Gastrocnemius medialis (tissue), 4 donors: Measurements from ENCODE around the gene ST6GALNAC3. TPM values are rescaled to one million over a fixed set of nuclear protein-coding genes. Genes with fewer than 3 reads are reported as not detected.

Experiments used
- ATAC-seq, 2 donors: fragments of 150-250 bp; one replicate each; pipeline ENCODE4 v1.9.1; 2016
- DNase-seq, 2 donors: peaks; one replicate each; pipeline ENCODE4 v3.0.0-alpha.2; 2019
- H3K27ac ChIP-seq, 4 donors: fragments of 200-600 bp; sonication (generic); 1 replicate in 1 of 4; 2 replicates in 3 of 4; pipeline ENCODE4 v1.5.1; 2016 to 2018; ENCODE audit warnings: mild to moderate bottlenecking in 2 of 4, moderate library complexity in 1 of 4
- H3K27me3 ChIP-seq, 3 donors: fragments of 200-600 bp; sonication (generic) in 2 of 3; 1 replicate in 1 of 3; 2 replicates in 2 of 3; pipeline versions ENCODE4 v1.5.1 to v1.6.0; 2016 to 2019; ENCODE audit warnings: mild to moderate bottlenecking in 1 of 3, moderate library complexity in 1 of 3
- H3K36me3 ChIP-seq, 2 donors: fragments of 200-600 bp; sonication (generic) in 1 of 2; one replicate each; pipeline ENCODE4 v1.5.1; 2017 to 2018
- H3K4me1 ChIP-seq, 2 donors: fragments of 200-600 bp; sonication (generic) in 1 of 2; one replicate each; pipeline ENCODE4 v1.5.1; 2016 to 2017; ENCODE audit warnings: mild to moderate bottlenecking in 2 of 2
- H3K4me3 ChIP-seq, 4 donors: fragments of 200-600 bp; sonication (generic) in 3 of 4; 1 replicate in 1 of 4; 2 replicates in 3 of 4; pipeline ENCODE4 v1.5.1; 2016 to 2019; ENCODE audit warnings: mild to moderate bottlenecking in 2 of 4
- H3K9me3 ChIP-seq, 3 donors: fragments of 200-600 bp; sonication (generic) in 2 of 3; 1 replicate in 1 of 3; 2 replicates in 2 of 3; pipeline ENCODE4 v1.5.1; 2016 to 2019
- POLR2A ChIP-seq, 2 donors: fragments of 450-650 bp; IDR thresholded peaks; one replicate each; pipeline ENCODE4 v1.6.1; 2017; ENCODE audit warnings: antibody characterized with exemption in 2 of 2, mild to moderate bottlenecking in 2 of 2, moderate library complexity in 2 of 2
- in situ Hi-C, 4 donors: fragments of 200-750 bp; cut with MboI; loops; one replicate each; pipeline versions ENCODE4 v1.15.0 to v1.8.0; 2017; ENCODE audit warnings: low sequenced_read_pairs in 4 of 4
- intact Hi-C: fragments of 100-400 bp; cut with DNase I; formaldehyde crosslinking; loops from one replicate; pipeline ENCODE4 v1.15.1; 2023; ENCODE audit warnings: low total_unique reads
- total RNA-seq, 4 donors: library from RNA; depleted of rRNA; stranded (reverse); fragments of >200 nt; gene quantifications; one replicate each; pipeline versions ENCODE4 v1.1.0 to v1.2.3, GENCODE V29; 2016
- TF ChIP-seq, protein P1 (sequence below), 5 experiments: fragments of 450-650 bp in 3 of 5; fragments of 200-600 bp in 2 of 5; sonication (generic) in 2 of 5; IDR thresholded peaks in 4 of 5; conservative IDR thresholded peaks in 1 of 5; 1 replicate in 4 of 5; 2 replicates in 1 of 5; pipeline ENCODE4 v1.5.1; 2016 to 2019; ENCODE audit warnings: antibody characterized with exemption in 5 of 5, mild to moderate bottlenecking in 3 of 5, moderate library complexity in 3 of 5

The ST6GALNAC3 gene
- total RNA-seq, 4 donors from 2014 or later, result 1.7 to 3.9 (median 2.8) TPM

DNA sequence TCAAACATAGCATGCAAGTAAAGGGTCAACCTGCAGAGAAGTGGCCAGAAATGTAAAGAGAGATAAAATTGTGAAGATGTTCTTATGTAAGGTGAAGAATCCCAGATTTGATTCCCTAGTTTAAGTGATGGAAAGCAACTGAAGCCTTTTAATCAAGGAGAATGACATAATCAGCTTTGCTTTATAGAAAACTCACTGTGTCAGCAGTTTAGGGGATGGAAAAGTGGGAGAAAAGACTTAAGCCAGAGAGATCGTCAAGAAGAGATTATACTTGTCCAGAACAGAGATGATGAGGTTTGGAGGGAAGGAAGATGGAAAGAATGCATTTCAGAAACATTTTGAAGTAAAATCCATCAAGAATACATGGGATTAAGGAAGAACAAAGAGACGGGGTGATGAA lies 517.4 kb downstream of the ST6GALNAC3 start:
- TF ChIP-seq POLR2A (IDR thresholded peaks at IDR 0.05), result no peak
- TF ChIP-seq, protein P1, sequence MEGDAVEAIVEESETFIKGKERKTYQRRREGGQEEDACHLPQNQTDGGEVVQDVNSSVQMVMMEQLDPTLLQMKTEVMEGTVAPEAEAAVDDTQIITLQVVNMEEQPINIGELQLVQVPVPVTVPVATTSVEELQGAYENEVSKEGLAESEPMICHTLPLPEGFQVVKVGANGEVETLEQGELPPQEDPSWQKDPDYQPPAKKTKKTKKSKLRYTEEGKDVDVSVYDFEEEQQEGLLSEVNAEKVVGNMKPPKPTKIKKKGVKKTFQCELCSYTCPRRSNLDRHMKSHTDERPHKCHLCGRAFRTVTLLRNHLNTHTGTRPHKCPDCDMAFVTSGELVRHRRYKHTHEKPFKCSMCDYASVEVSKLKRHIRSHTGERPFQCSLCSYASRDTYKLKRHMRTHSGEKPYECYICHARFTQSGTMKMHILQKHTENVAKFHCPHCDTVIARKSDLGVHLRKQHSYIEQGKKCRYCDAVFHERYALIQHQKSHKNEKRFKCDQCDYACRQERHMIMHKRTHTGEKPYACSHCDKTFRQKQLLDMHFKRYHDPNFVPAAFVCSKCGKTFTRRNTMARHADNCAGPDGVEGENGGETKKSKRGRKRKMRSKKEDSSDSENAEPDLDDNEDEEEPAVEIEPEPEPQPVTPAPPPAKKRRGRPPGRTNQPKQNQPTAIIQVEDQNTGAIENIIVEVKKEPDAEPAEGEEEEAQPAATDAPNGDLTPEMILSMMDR (IDR thresholded peaks at IDR 0.05 in 4 of 5, conservative IDR thresholded peaks at IDR 0.05 in 1 of 5), result no peak
- H3K36me3 ChIP-seq, result no peaks in the 10 kb centered on the region
- intact Hi-C loops, result no loop called here
- no peak overlapping the region for H3K27ac ChIP-seq
- no peaks in the 10 kb centered on the region for H3K9me3 ChIP-seq
- no peak for ATAC-seq
- no peak for DNase-seq
- in situ Hi-C loops, result no loop called here
- no peak overlapping the region for H3K4me3 ChIP-seq
- H3K4me1 ChIP-seq, result no peaks in the 10 kb centered on the region
- H3K27me3 ChIP-seq, result no peaks in the 10 kb centered on the region

DNA sequence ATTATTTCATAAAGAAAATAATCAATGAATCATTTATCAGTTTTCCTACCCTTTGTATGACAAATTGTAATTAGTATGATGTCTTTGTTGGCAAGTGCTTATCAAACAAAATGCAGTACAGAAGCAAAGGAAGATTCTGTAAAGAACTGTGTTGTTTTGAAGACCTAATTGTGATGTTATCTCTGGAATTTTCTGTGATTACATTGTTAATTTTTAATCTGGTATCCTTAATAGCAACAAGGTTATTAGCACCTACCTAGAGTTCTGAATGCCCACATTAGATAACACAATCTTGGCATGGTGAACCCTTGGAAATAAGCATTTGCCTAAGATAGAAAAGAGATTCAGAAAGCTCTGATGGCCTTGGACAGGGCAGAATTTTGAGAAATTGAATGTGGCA lies 518.6 kb downstream of the ST6GALNAC3 start:
- Histone ChIP-seq H3K27me3 (no peaks in the 10 kb centered on the region), H3K36me3 (no peaks in the 10 kb centered on the region), H3K4me3 (no peak overlapping the region), H3K4me1 (no peaks in the 10 kb centered on the region), H3K9me3 (no peaks in the 10 kb centered on the region), H3K27ac (no peak overlapping the region)
- TF ChIP-seq, protein P1 (IDR thresholded peaks at IDR 0.05 in 4 of 5, conservative IDR thresholded peaks at IDR 0.05 in 1 of 5), result no peak
- TF ChIP-seq POLR2A (IDR thresholded peaks at IDR 0.05), result no peak
- intact Hi-C loops (no loop called here), in situ Hi-C loops (no loop called here)
- DNase-seq (no peak), ATAC-seq (no peak)

DNA sequence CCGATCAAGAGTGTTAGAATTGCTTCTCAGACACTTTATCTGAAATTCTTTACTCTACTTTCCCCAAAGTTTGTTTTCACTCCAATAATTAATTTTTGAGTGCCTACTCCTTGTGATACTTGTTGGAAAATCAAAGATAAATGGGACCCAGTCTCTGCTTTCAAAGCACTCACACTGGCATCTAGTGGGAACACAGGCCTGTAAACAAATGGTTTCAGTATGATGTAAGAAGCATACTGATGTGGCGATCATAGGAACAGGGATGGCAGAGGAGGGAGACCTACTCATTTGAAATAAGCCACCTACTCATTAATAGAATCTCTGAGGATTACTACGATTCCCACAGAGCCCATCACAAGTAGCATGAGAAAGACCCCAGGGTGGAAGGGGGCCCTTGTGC lies 519.1 kb downstream of the ST6GALNAC3 start:
- in situ Hi-C loops, result no loop called here
- Histone ChIP-seq H3K27ac (no peak overlapping the region), H3K27me3 (no peaks in the 10 kb centered on the region), H3K4me1 (no peaks in the 10 kb centered on the region), H3K4me3 (no peak overlapping the region), H3K36me3 (no peaks in the 10 kb centered on the region), H3K9me3 (no peaks in the 10 kb centered on the region)
- TF ChIP-seq, protein P1 (IDR thresholded peaks at IDR 0.05 in 4 of 5, conservative IDR thresholded peaks at IDR 0.05 in 1 of 5), result no peak
- no peak for TF ChIP-seq POLR2A (IDR thresholded peaks at IDR 0.05)
- no peak for ATAC-seq
- intact Hi-C loops, result no loop called here
- no peak for DNase-seq

DNA sequence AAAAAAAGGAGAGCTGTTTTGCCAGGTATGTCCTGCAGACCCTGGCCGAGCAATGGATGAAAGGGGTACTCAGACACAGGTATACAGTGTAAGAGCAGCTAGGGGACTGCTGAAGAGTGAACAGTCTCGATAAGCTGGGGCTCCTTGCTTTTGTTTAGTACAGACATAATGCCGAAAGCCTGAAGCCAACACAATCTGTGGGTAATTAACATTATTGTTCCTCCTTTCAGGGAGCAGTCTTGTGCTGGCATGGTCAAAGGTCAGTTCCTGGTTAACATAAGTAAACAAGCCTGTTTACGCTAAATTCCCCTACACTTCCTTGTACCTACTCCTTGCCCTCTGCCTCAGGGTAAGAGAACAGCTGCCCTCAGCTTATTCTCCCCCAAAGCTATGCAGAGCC lies 520.5 kb downstream of the ST6GALNAC3 start:
- DNase-seq, result no peak
- Histone ChIP-seq H3K36me3 (no peaks in the 10 kb centered on the region), H3K9me3 (no peaks in the 10 kb centered on the region), H3K4me3 (no peak overlapping the region), H3K4me1 (no peaks in the 10 kb centered on the region), H3K27ac (no peak overlapping the region), H3K27me3 (no peaks in the 10 kb centered on the region)
- in situ Hi-C loops, result no loop called here
- no peak for TF ChIP-seq POLR2A (IDR thresholded peaks at IDR 0.05)
- intact Hi-C loops, result no loop called here
- ATAC-seq, result no peak

DNA sequence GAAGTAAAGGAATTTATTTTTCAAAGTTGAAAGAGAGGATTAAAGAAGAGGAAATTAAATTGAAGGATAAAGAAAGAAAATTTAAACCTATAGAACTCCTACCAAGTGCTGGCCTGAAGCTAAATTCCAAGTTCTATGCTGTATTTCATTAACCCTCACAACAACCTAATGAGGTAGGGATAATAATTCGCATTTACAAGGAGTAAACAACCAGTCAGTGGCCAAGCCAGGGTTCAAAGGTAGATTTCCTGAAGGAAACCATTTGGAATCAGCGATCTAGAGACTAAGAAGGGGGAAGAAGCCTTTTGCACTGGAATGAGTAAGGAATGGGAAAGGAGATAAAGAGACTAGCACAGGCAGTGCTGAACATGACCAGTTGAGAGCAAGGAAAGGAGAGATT lies 526.9 kb downstream of the ST6GALNAC3 start:
- intact Hi-C loops, result no loop called here
- ATAC-seq (no peak), DNase-seq (no peak)
- in situ Hi-C loops, result no loop called here
- Histone ChIP-seq H3K27ac (no peak overlapping the region), H3K4me1 (no peaks in the 10 kb centered on the region), H3K27me3 (no peaks in the 10 kb centered on the region), H3K36me3 (no peaks in the 10 kb centered on the region), H3K4me3 (no peak overlapping the region), H3K9me3 (no peaks in the 10 kb centered on the region)
- TF ChIP-seq, protein P1 (IDR thresholded peaks at IDR 0.05 in 4 of 5, conservative IDR thresholded peaks at IDR 0.05 in 1 of 5), result no peak
- no peak for TF ChIP-seq POLR2A (IDR thresholded peaks at IDR 0.05)
